Measurements from ENCODE around the gene COQ10A.

Gene COQ10A

GRCh38 chr12:56223571-56224101 is 43.1 kb upstream of the COQ10A start:
- DNase-seq (ENCODE audit: low spot score) = no peak
- TF ChIP-seq, protein P1, sequence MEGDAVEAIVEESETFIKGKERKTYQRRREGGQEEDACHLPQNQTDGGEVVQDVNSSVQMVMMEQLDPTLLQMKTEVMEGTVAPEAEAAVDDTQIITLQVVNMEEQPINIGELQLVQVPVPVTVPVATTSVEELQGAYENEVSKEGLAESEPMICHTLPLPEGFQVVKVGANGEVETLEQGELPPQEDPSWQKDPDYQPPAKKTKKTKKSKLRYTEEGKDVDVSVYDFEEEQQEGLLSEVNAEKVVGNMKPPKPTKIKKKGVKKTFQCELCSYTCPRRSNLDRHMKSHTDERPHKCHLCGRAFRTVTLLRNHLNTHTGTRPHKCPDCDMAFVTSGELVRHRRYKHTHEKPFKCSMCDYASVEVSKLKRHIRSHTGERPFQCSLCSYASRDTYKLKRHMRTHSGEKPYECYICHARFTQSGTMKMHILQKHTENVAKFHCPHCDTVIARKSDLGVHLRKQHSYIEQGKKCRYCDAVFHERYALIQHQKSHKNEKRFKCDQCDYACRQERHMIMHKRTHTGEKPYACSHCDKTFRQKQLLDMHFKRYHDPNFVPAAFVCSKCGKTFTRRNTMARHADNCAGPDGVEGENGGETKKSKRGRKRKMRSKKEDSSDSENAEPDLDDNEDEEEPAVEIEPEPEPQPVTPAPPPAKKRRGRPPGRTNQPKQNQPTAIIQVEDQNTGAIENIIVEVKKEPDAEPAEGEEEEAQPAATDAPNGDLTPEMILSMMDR (IDR thresholded peaks at IDR 0.05; ENCODE audit: extremely low read depth, missing control alignments) = no peak

DNA sequence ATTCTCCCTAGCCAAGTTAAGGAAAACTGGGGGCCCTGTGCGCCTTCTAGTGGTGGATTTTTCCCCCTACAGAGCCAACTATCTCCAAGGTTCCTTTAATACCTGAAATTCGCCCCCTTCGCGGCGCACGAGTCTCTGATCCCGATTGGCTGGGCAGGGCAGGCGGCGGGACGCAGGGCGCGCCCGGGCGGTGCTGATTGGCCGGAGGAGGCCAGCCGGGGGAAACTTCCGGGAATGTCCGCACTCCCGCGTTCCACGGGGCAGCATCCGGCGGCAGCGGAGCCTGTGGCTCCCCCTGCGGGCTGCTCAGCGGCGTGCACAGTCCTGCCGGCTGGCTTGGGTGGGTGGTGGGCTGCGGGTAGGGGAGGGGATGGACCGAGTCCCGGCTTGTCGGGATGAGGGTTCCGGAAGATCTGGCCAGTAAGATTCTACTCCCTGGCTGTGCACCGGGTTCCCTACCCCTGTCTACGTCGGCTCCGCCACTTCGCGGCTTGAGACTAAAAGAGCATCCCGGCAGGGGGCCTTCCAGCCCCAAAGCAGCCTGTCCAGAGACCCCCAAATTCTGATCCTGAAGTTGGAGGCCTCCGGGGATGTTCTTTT is 42.5 kb upstream of the COQ10A start, which contains the start of gene NABP2:
NABP2 (plus strand) TSS at position 241 of the 600 bp plus-strand sequence. CDS start 515 bp downstream, outside the sequence.
- DNase-seq (ENCODE audit: low spot score) = peak; percentile 98
- TF ChIP-seq, protein P1 (IDR thresholded peaks at IDR 0.05; ENCODE audit: extremely low read depth, missing control alignments) = peak; percentile 74

- TF ChIP-seq, protein P1 (IDR thresholded peaks at IDR 0.05; ENCODE audit: extremely low read depth, missing control alignments) = no peak
- DNase-seq (ENCODE audit: low spot score) = peak; percentile 15
Observed at GRCh38 chr12:56224954-56225353, 41.8 kb upstream of the COQ10A start.

- DNase-seq (ENCODE audit: low spot score) = no peak
- TF ChIP-seq, protein P1 (IDR thresholded peaks at IDR 0.05; ENCODE audit: extremely low read depth, missing control alignments) = no peak
Observed at GRCh38 chr12:56229082-56229481, 37.7 kb upstream of the COQ10A start.

DNA sequence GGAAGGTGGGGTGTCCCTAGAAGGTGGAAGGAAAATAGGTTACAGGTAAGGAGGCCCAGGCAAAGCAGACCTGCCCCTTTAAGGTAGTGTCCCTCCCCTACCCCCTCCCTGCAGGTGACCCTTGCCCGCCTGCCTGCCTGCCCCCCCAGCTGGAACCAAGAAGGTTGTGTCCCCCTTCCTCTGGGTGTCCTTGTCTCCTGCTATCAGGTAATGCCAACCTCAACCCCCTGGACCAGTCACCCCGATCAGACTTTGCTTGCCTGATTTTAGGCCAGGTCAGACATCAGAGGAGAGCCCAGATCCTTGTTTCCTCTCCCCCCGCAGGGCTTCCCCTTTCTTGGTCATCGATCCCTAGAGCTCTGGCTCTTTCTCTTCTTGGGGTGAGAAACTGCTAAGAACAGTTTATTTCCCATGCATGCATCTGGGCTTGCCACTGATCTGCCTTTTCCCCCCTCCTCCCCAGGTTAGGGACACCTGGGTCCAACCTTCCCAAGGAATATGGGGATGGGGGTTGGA is 36.8 kb upstream of the COQ10A start, which contains the start of gene SLC39A5:
SLC39A5 (plus strand) TSS at position 136 of the 516 bp plus-strand sequence. CDS start 1,224 bp downstream, outside the sequence.
- DNase-seq (ENCODE audit: low spot score) = no peak
- TF ChIP-seq, protein P1 (IDR thresholded peaks at IDR 0.05; ENCODE audit: extremely low read depth, missing control alignments) = no peak

GRCh38 chr12:56230432-56231183 is 36.1 kb upstream of the COQ10A start:
- no peak for DNase-seq (ENCODE audit: low spot score)
- TF ChIP-seq, protein P1 (IDR thresholded peaks at IDR 0.05; ENCODE audit: extremely low read depth, missing control alignments) = no peak

- TF ChIP-seq, protein P1 (IDR thresholded peaks at IDR 0.05; ENCODE audit: extremely low read depth, missing control alignments) = no peak
- no peak for DNase-seq (ENCODE audit: low spot score)
Observed at GRCh38 chr12:56231184-56231582, 35.6 kb upstream of the COQ10A start.
